Measurements from ENCODE around the gene SLC38A5. TPM values are rescaled to one million over a fixed set of nuclear protein-coding genes. Genes with fewer than 3 reads are reported as not detected.

Gene SLC38A5
- total RNA-seq, 4 donors from 2014 or later = 21.8 to 34.2 (median 25.4) TPM

DNA sequence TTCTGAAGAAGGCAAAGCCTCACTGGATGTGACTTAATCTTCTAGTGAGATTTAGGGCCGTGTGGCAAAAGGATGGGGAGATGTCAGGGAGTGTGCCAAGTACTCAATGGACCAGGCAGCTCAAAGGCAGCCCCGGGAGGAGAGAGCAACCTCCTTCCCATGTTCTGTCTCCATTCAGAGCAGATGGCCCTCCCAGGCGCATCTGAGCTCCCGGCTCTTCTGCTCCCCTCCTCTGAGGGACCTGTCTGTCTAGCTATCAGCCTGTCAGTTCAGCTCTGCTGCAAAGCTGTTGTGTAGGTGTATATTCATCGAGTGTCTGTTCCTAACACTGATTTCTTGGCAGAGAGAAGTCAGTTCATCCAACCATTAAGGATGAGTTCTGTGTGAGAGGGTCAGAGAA lies 27.8 kb upstream of the SLC38A5 start:
- TF ChIP-seq, protein P1, sequence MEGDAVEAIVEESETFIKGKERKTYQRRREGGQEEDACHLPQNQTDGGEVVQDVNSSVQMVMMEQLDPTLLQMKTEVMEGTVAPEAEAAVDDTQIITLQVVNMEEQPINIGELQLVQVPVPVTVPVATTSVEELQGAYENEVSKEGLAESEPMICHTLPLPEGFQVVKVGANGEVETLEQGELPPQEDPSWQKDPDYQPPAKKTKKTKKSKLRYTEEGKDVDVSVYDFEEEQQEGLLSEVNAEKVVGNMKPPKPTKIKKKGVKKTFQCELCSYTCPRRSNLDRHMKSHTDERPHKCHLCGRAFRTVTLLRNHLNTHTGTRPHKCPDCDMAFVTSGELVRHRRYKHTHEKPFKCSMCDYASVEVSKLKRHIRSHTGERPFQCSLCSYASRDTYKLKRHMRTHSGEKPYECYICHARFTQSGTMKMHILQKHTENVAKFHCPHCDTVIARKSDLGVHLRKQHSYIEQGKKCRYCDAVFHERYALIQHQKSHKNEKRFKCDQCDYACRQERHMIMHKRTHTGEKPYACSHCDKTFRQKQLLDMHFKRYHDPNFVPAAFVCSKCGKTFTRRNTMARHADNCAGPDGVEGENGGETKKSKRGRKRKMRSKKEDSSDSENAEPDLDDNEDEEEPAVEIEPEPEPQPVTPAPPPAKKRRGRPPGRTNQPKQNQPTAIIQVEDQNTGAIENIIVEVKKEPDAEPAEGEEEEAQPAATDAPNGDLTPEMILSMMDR (IDR thresholded peaks at IDR 0.05) = no peak
- no peak for TF ChIP-seq POLR2A (IDR thresholded peaks at IDR 0.05)

DNA sequence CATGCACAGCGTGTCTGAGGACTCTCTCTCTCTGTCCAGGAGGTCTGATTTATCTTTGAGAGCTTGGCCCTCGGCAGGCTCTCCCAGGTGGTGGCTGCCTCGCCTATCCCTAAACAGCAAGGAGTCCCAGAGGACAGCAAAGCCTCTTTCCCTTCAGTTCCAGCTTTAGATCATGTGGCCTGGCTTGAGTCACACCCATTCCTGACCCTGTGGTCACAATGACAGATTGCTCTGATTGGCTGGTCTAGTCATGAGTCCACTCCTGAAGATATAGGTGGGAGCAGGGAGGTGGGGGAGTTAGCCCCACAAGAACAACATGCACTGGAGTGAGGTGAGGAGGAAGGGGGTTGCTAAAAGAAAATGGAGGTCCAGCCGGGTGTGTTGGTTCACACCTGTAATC lies 26.6 kb upstream of the SLC38A5 start:
- H3K4me3 ChIP-seq (ENCODE audit: low read depth, poor library complexity, severe bottlenecking) = no peak overlapping the region
- no peak for DNase-seq (ENCODE audit: low spot score in 2 of 2)
- TF ChIP-seq, protein P1 (IDR thresholded peaks at IDR 0.05) = no peak
- no peak for TF ChIP-seq POLR2A (IDR thresholded peaks at IDR 0.05)
- intact Hi-C loops (cut with DNase I; ENCODE audit: low total_unique reads) = no loop called here
- WGBS, 2 donors = 66 to 78% methylated on average over 4 of the region's 4 CpGs

More for the DNA sequence above, 27.8 kb upstream of the SLC38A5 start:
- WGBS, 2 donors = 72 to 73% methylated on average over 5 of the region's 5 CpGs
- no peak for DNase-seq (ENCODE audit: low spot score in 2 of 2)
- intact Hi-C loops (cut with DNase I; ENCODE audit: low total_unique reads) = no loop called here
- no peak overlapping the region for H3K4me3 ChIP-seq (ENCODE audit: low read depth, poor library complexity, severe bottlenecking)

- intact Hi-C loops (cut with DNase I; ENCODE audit: low total_unique reads) = no loop called here
- H3K4me3 ChIP-seq (ENCODE audit: low read depth, poor library complexity, severe bottlenecking) = no peak overlapping the region
- WGBS, 2 donors = 44 to 57% methylated on average over 4 to 10 of the region's 10 CpGs
- TF ChIP-seq POLR2A (IDR thresholded peaks at IDR 0.05) = no peak
- TF ChIP-seq, protein P1 (IDR thresholded peaks at IDR 0.05) = no peak
- DNase-seq (ENCODE audit: low spot score in 2 of 2) = no peak
These were observed 23.9 kb upstream of the SLC38A5 start for GRCh38 chrX:48493890-48494364.

GRCh38 chrX:48492293-48492910 lies 22.3 kb upstream of the SLC38A5 start:
- intact Hi-C loops (cut with DNase I; ENCODE audit: low total_unique reads) = no loop called here
- WGBS, 2 donors = 67 to 68% methylated on average over 7 of the region's 7 CpGs
- DNase-seq (ENCODE audit: low spot score in 2 of 2) = no peak

DNA sequence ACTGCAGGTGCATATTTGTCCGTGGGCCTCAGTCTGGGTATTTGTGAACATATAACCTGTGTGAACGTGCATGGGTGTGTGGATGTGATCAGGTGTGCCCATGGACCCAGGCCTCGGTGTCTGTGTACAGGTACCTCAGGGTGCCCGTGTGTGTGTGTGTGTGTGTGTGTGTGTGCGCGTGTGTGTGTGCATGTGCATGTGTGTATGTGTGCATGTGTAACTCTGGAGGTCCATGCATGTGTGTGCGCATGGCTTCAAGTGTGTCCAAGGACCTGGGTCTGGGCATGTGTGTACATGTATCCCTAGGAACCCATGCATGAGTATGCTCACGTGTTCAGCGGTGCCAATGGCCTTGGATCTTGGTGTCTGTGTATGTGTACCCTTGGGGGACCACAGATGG lies 21.7 kb upstream of the SLC38A5 start:
- no peak for TF ChIP-seq POLR2A (IDR thresholded peaks at IDR 0.05)
- TF ChIP-seq, protein P1 (IDR thresholded peaks at IDR 0.05) = no peak
- H3K4me3 ChIP-seq (ENCODE audit: low read depth, poor library complexity, severe bottlenecking) = no peak overlapping the region
- intact Hi-C loops (cut with DNase I; ENCODE audit: low total_unique reads) = no loop called here
- no peak for DNase-seq (ENCODE audit: low spot score in 2 of 2)
- WGBS, 2 donors = 86 to 96% methylated on average over 4 to 9 of the region's 9 CpGs

More at GRCh38 chrX:48492293-48492910, 22.3 kb upstream of the SLC38A5 start:
- TF ChIP-seq, protein P1 (IDR thresholded peaks at IDR 0.05) = no peak
- no peak for TF ChIP-seq POLR2A (IDR thresholded peaks at IDR 0.05)
- no peak overlapping the region for H3K4me3 ChIP-seq (ENCODE audit: low read depth, poor library complexity, severe bottlenecking)

GRCh38 chrX:48490661-48491060 lies 20.6 kb upstream of the SLC38A5 start:
- intact Hi-C loops (cut with DNase I; ENCODE audit: low total_unique reads) = no loop called here
- peak in 1 of 2 donors; percentile 20 for DNase-seq (ENCODE audit: low spot score in 2 of 2)
- H3K4me3 ChIP-seq (ENCODE audit: low read depth, poor library complexity, severe bottlenecking) = no peak overlapping the region
- 47 to 53% methylated on average over 8 of the region's 8 CpGs for WGBS, 2 donors
- TF ChIP-seq POLR2A (IDR thresholded peaks at IDR 0.05) = no peak
- TF ChIP-seq, protein P1 (IDR thresholded peaks at IDR 0.05) = no peak

Measured in lower leg skin (tissue), 4 donors.